IPS DF 6.9 (cell line): ENCODE results near the gene ATP6V1B1.

ENCODE experiments used
- DNase-seq: peaks from one replicate; pipeline ENCODE4 v3.0.0-alpha.2; 2013; ENCODE audit warnings: low read depth, low spot score
- H3K27ac ChIP-seq: one replicate; pipeline ENCODE4 v1.5.1; 2013; ENCODE audit warnings: low read length, control low read depth
- H3K27me3 ChIP-seq: 2 replicates; pipeline ENCODE4 v1.6.1; 2013; ENCODE audit warnings: mild to moderate bottlenecking, low read length; ENCODE audit not compliant: control insufficient read depth, insufficient read depth
- H3K36me3 ChIP-seq: 2 replicates; pipeline ENCODE4 v1.6.1; 2013; ENCODE audit warnings: low read length; ENCODE audit not compliant: control insufficient read depth, insufficient read depth
- H3K4me1 ChIP-seq: 2 replicates; pipeline ENCODE4 v1.6.1; 2013; ENCODE audit warnings: low read length; ENCODE audit not compliant: control insufficient read depth, insufficient read depth
- H3K4me3 ChIP-seq: 2 replicates; pipeline ENCODE4 v1.5.1; 2013; ENCODE audit warnings: mild to moderate bottlenecking, low read length
- H3K9me3 ChIP-seq: 2 replicates; pipeline ENCODE4 v1.6.1; 2013; ENCODE audit warnings: low read length, inconsistent platforms; ENCODE audit not compliant: control insufficient read depth, insufficient read depth
- WGBS: extraction: QIAGEN DNeasy Blood & Tissue Kit; methylation state at CpG from one replicate; pipeline ENCODE4 v1.1.7; 2013; ENCODE audit warnings: mixed read lengths, missing lambda C conversion rate; ENCODE audit not compliant: insufficient read length, insufficient coverage; 5-methylcytosine and 5-hydroxymethylcytosine counted together

ATP6V1B1 gene

DNA sequence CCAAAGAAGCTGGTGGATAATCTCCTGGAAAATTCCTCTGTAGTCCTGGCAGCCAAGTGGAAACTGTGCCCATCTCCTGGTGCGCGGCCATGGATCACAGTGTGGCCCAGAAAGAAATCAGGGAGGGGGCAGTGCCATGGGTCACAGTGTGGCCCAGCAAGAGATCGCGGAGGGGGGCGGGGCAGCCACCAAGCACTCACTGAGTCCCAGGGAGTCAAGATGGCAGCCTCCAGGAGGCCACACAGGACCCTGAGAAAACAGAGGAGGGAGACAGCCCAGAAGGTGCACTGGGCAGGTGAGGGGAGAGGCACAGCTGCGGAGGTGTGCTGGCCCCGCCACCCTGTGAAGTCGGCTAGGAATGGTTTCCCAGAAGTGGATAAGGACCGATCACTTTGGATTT is 8.1 kb upstream of the ATP6V1B1 start:
- no peak for DNase-seq
- H3K4me1 ChIP-seq, result no peaks in the 10 kb centered on the region
- H3K4me3 ChIP-seq, result no peak overlapping the region
- H3K27ac ChIP-seq, result no peak overlapping the region
- H3K27me3 ChIP-seq, result no peaks in the 10 kb centered on the region
- no peaks in the 10 kb centered on the region for H3K9me3 ChIP-seq
- no peaks in the 10 kb centered on the region for H3K36me3 ChIP-seq
- no CpG with 5 or more reads among the region's 9 CpGs for WGBS

DNA sequence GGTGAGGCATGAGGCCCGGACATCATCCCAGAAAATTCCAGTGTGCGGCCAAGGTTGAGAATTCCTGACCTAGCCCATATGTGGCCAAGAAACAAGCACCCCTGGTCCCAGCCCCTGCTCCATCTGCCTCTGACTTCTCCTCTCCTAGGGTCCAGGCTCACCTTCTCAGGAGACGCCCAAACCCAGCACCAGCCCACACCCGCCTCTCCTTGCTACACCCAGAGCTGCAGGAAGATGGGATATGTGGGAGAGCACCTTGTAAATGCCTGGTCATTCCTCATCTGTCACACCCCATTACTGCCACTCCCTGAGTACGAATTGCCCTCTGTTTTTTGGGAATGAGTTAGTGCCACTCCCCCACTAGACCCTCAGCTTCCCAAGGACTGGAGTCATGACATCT is 7.3 kb upstream of the ATP6V1B1 start:
- H3K36me3 ChIP-seq, result no peaks in the 10 kb centered on the region
- H3K9me3 ChIP-seq, result no peaks in the 10 kb centered on the region
- no peak overlapping the region for H3K27ac ChIP-seq
- H3K4me1 ChIP-seq, result no peaks in the 10 kb centered on the region
- no peak overlapping the region for H3K4me3 ChIP-seq
- WGBS, result no CpG with 5 or more reads among the region's 5 CpGs
- H3K27me3 ChIP-seq, result no peaks in the 10 kb centered on the region
- DNase-seq, result no peak

DNA sequence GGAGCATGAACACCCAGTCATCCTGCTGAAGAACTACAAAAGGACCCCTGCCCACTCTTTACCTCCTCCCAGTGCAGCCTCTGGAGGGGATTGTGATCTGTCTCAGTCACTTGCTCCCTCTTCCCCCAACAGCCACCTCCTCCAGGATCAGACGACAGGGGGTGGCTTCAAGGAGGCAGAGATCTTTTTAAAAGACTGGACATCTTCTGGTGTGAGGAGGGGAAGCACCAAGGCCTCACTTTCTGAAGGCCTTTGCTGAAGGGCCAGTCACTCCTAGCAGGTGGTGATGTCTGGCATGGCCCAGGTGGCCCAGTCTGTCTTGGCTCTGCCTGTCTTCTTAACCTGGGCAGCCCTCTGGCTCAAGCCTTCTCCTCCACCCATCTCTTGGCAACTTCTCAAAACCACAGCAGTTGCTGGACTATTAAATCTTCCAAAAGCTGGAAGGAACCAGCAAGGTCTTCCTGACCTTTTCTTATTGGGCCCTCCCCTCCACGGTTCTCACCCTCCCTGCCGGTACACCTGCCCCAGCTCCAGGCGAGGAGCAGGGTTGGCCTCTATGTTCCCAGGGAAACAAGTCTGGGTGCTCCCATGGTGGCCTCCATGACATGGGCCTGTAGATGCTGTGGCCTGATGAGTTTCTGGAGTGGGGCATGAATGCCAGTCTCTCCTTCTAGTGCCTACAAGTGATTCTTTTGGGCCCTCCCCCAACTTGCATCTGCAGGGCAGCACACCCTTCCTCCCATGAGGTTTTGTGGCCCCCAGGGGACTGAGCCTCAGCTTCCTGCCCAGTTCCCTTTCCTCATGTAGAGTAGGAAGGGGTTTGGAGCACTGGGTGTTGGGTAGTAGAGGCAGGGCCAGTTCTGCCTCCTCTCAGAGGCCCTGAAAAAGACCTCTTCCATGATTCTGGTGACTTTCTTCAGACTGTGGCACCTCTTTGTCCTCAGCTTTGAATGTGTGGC is 5.0 kb upstream of the ATP6V1B1 start:
- H3K4me1 ChIP-seq, result no peaks in the 10 kb centered on the region
- H3K27me3 ChIP-seq, result no peaks in the 10 kb centered on the region
- H3K36me3 ChIP-seq, result no peaks in the 10 kb centered on the region
- no peaks in the 10 kb centered on the region for H3K9me3 ChIP-seq
- no CpG with 5 or more reads among the region's 4 CpGs for WGBS
- no peak overlapping the region for H3K4me3 ChIP-seq
- H3K27ac ChIP-seq, result no peak overlapping the region
- no peak for DNase-seq

DNA sequence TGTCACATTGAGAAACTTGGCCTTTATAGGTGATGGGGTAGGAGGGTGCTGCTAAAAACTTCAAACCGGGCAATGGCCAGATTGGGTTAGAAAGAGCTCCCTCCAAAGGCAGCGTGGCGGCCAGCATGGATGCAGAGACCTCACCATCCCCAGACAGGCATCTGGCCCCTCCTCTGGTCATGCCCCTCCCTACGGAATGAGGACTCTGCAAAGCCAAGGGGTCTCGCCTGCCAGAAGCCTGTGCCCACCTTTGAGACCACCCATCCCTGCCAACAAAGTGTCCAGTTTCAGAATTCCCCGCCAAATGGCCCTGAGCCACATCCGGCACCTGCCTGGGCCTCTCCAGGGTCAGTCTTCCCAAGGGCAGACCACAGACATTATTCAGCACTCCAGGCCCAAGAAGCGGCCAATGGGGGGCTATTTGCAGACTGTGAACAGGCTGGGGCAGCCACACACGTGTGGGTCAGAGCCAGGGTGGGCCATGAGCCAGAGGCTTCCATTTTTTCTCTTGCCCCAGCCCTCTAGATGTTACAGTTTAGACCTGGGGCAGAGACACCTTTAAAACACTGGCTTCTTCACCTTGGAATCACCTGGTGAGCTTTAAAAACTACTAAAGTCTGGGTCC is 4.2 kb upstream of the ATP6V1B1 start:
- Histone ChIP-seq H3K36me3 (no peaks in the 10 kb centered on the region), H3K4me1 (no peaks in the 10 kb centered on the region), H3K27ac (no peak overlapping the region), H3K9me3 (no peaks in the 10 kb centered on the region), H3K27me3 (no peaks in the 10 kb centered on the region), H3K4me3 (no peak overlapping the region)
- no CpG with 5 or more reads among the region's 9 CpGs for WGBS
- DNase-seq, result no peak

DNA sequence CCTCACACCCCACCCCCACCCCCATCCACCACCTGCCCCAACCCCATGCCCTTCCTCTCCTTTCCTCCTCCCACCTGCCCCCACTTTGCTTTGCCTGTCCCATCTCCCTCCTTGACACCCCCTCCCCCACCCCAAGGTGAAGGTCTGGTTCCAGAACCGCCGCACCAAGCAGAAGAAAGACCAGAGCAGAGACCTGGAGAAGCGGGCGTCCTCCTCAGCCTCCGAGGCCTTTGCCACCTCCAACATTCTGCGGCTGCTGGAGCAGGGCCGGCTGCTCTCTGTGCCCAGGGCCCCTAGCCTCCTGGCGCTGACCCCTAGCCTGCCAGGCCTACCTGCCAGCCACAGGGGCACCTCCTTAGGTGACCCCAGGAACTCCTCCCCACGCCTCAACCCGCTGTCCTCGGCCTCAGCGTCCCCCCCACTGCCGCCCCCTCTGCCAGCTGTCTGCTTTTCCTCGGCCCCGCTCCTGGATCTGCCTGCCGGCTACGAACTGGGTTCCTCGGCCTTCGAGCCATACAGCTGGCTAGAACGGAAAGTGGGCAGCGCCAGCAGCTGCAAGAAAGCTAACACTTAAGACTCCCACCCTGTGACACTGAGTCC is 3.0 kb upstream of the ATP6V1B1 start:
- DNase-seq, result no peak
- Histone ChIP-seq H3K27me3 (no peaks in the 10 kb centered on the region), H3K36me3 (no peaks in the 10 kb centered on the region), H3K4me1 (no peaks in the 10 kb centered on the region), H3K4me3 (no peak overlapping the region), H3K9me3 (no peaks in the 10 kb centered on the region), H3K27ac (no peak overlapping the region)
- WGBS, result no CpG with 5 or more reads among the region's 21 CpGs

DNA sequence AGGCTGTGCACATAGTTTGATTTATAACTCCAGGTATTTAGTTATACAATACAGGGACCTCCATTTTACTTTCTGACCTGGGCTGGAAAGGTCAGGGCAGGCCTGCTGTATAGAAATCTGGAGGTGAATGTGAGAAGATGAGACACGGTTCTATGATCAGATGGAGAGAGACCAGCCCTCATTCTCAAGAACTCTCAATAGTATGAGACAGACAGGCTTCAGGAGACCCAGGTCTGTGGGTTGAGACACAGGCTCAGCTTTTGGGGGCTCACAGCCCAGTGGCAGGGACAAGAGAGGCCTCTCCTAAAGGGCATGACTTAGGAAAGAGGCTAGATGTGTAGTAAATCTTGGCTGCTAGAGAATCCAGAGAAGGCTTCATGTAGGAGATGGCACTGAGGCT is 719 bp upstream of the ATP6V1B1 start:
- no peak overlapping the region for H3K27ac ChIP-seq
- H3K9me3 ChIP-seq, result no peaks in the 10 kb centered on the region
- no peak overlapping the region for H3K4me3 ChIP-seq
- peaks cover 9% of the 10 kb centered on the region; the same call in 1 of the 2 replicates for H3K4me1 ChIP-seq
- no peaks in the 10 kb centered on the region for H3K36me3 ChIP-seq
- peaks cover 3% of the 10 kb centered on the region; the same call in 1 of the 2 replicates for H3K27me3 ChIP-seq
- WGBS, result no CpG with 5 or more reads among the region's 1 CpG
- DNase-seq, result no peak

DNA sequence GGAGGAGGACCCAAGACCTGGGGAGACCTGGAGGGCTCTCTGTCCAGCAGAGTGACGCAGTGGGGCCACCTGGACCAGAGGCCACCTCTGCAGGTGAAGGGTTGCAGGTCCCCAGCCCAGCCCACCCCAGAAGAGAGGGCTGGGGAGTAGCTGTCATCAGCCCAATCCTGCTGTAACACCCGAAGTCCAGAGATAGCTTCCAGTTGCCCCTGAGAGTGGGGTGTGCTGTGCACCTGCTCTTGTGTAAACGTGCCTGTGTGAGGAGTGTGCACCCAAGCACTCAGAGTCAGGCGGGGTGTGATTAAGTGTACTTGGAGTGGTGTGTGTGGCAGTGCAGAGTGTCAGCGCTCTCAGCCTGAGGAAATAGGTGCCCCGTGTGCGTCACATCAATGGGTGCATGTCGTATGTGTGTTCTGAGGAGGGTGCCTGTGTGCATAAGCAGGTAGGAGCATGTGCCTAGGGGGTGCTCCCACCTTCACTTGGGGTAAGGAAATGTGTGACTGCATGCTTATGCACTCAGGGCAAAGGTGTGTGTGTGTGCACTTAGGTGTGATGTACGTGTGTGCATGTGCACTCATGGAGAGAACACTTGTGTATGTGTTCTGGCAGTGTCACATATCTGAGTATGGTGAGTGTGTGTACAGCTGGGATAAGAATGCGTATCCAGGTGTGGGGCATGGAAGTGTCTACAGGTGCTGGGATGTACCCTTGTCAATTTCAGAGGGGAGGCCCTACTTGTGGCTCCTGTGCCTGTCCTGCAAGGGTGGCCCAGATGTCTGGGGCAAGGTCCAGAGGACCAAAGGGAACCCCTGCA is 672 bp downstream of the ATP6V1B1 start:
- no CpG with 5 or more reads among the region's 10 CpGs for WGBS
- no peak overlapping the region for H3K27ac ChIP-seq
- no peaks in the 10 kb centered on the region for H3K9me3 ChIP-seq
- no peak for DNase-seq
- H3K4me1 ChIP-seq, result peaks cover 9% of the 10 kb centered on the region; the same call in 1 of the 2 replicates
- H3K27me3 ChIP-seq, result peaks cover 3% of the 10 kb centered on the region; the same call in 1 of the 2 replicates
- H3K36me3 ChIP-seq, result no peaks in the 10 kb centered on the region
- no peak overlapping the region for H3K4me3 ChIP-seq

DNA sequence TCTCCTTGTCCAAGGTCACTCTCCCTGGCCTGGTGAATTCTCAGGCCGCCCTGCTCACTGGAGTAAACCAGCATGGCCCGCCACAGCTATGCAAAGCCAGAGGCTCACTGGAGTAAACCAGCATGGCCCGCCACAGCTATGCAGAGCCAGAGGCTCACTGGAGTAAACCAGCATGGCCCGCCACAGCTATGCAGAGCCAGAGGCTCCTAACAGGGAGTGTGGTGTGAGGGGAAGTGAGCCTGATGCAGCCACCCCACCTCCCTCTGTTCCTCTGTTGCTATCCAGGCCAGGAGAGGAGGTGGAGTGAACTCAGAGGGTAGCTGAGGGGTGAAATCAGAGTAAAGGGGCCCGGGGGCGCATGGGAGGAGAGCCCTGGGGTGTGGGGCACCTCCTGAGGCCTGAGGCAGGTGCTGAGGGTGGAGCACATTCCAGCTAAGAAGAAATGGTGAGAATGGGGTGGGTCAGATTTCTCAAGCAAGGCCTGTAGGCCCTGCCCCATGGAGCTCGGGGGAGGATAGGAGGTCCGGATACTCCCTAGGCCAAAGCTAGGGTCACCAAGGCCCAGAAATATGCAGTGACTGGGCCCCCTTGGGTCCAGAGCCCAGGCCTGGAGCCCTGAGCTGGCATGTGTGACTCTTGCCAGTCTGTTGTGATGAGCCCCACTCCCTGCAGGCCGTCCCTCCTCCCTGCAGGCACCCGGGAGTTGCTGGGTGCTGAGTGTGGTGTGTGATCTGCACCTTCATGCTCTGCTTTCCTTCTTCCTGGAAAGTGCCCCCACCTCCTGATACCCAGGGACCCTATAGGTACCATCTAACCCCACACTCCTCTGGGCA is 1.5 kb downstream of the ATP6V1B1 start:
- WGBS, result no CpG with 5 or more reads among the region's 10 CpGs
- H3K27me3 ChIP-seq, result peaks cover 3% of the 10 kb centered on the region; the same call in 1 of the 2 replicates
- H3K27ac ChIP-seq, result no peak overlapping the region
- H3K36me3 ChIP-seq, result no peaks in the 10 kb centered on the region
- no peak for DNase-seq
- peaks cover 9% of the 10 kb centered on the region; the same call in 1 of the 2 replicates for H3K4me1 ChIP-seq
- no peak overlapping the region for H3K4me3 ChIP-seq
- H3K9me3 ChIP-seq, result no peaks in the 10 kb centered on the region

DNA sequence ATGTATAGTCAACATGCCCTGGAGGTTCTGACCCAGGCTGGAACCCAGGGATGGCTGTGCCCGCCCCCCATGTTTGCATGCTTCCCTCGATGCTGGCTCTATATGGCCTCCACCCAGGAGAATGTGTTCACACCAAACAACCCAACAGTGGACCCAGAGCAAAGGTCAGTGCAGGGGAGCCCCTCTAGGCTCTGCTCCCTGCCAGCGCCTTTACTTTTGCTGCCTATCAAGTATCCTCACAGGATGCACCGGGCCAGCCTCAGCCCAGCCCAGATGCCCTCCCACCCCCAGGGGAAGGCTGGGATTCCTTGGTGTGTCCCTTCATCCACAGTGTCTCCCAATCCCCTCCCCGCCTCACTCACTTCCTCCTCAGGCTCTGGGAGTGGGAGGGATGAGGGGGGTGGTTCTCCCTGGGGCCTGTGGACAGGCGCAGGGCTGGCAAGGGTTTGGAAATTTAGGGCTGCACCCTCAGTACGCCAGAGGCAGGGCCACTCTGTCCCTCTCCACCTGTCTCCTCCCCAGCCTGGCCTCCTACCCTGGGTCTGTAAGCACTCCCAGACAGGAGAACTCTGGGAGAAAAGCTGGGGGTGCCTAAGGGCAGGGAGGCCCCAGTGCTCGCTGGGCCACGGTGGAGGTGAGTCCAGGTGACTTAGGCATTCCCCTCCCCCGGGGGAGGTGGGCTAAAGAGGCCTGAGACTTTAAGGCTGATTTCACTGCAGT is 2.3 kb downstream of the ATP6V1B1 start:
- no CpG with 5 or more reads among the region's 10 CpGs for WGBS
- no peak overlapping the region for H3K27ac ChIP-seq

More for the DNA sequence above, 2.3 kb downstream of the ATP6V1B1 start:
- H3K27me3 ChIP-seq, result peaks cover 3% of the 10 kb centered on the region; the same call in 1 of the 2 replicates
- no peak overlapping the region for H3K4me3 ChIP-seq
- no peaks in the 10 kb centered on the region for H3K36me3 ChIP-seq
- no peak for DNase-seq
- H3K4me1 ChIP-seq, result peaks cover 9% of the 10 kb centered on the region; the same call in 1 of the 2 replicates
- H3K9me3 ChIP-seq, result no peaks in the 10 kb centered on the region
